Measurements from ENCODE around the gene ACSM5. TPM values are rescaled to one million over a fixed set of nuclear protein-coding genes. Genes with fewer than 3 reads are reported as not detected.

ACSM5 gene, protein sequence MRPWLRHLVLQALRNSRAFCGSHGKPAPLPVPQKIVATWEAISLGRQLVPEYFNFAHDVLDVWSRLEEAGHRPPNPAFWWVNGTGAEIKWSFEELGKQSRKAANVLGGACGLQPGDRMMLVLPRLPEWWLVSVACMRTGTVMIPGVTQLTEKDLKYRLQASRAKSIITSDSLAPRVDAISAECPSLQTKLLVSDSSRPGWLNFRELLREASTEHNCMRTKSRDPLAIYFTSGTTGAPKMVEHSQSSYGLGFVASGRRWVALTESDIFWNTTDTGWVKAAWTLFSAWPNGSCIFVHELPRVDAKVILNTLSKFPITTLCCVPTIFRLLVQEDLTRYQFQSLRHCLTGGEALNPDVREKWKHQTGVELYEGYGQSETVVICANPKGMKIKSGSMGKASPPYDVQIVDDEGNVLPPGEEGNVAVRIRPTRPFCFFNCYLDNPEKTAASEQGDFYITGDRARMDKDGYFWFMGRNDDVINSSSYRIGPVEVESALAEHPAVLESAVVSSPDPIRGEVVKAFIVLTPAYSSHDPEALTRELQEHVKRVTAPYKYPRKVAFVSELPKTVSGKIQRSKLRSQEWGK
- polyA plus RNA-seq (not detected in 3 replicates), polyA minus RNA-seq (not detected in 3 replicates)
- polyA plus RNA-seq (2011; ENCODE audit: low read depth): not detected
- not detected in 2 replicates for polyA plus RNA-seq (2011; cell fraction: cytosol; rRNA removed)
- polyA plus RNA-seq (2011; cell fraction: nucleus; rRNA removed): not detected in 2 replicates
- polyA plus RNA-seq (2012; ENCODE audit: low replicate concordance): not detected in 2 replicates
- not detected for polyA minus RNA-seq (2011; cell fraction: cytosol; rRNA and poly(A)+ RNA removed)
- not detected in 2 replicates for polyA minus RNA-seq (2011; cell fraction: nucleus; rRNA and poly(A)+ RNA removed)

DNA sequence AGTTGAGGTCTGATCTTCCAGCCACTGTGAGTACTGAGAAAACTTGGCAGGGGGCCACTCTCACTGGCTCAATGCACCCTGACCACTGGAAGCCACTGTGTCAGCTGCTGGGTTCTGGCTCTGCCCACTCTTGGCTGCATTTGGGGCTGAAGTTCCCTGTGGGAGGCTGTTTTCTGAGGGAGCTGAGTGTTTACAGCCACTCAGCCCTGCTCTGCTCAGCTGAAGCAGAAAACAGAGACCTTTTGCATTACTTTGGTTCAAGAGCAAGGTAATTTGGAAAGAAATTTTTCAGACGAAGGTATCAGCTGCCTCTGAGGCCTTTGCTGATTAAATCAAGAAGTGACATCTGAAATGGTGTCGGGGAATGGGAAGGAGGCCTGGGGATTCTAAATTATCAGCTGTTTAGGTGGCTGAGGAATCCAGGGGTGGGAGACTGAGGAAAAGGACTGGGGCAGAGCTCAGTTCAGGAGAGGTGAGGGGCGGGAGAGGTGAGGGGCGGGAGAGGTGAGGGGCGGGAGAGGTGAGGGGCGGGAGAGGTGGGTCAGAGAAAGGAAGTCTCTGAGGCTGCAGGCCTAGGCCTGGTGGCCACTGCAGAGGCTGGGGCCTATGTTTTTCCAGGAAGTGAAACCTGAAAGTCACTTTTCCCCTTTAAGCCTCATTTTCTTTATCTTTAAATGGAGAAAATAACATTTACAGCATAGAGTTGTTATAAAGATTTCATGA, at the start of gene ACSM5:
Gene ACSM5, plus strand, starts transcription at position 137 of the 723 bp plus-strand sequence. CDS start 1,951 bp downstream, outside the sequence.
- H3K36me3 ChIP-seq (ENCODE audit: control insufficient read depth in 2 of 2, extremely low read depth in 1 of 2, insufficient read depth in 2 of 2, low read length in 2 of 2): no peaks in the 10 kb centered on the region
- TF ChIP-seq, protein P1, sequence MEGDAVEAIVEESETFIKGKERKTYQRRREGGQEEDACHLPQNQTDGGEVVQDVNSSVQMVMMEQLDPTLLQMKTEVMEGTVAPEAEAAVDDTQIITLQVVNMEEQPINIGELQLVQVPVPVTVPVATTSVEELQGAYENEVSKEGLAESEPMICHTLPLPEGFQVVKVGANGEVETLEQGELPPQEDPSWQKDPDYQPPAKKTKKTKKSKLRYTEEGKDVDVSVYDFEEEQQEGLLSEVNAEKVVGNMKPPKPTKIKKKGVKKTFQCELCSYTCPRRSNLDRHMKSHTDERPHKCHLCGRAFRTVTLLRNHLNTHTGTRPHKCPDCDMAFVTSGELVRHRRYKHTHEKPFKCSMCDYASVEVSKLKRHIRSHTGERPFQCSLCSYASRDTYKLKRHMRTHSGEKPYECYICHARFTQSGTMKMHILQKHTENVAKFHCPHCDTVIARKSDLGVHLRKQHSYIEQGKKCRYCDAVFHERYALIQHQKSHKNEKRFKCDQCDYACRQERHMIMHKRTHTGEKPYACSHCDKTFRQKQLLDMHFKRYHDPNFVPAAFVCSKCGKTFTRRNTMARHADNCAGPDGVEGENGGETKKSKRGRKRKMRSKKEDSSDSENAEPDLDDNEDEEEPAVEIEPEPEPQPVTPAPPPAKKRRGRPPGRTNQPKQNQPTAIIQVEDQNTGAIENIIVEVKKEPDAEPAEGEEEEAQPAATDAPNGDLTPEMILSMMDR (optimal IDR thresholded peaks at IDR 0.05 in 1 of 3, IDR thresholded peaks at IDR 0.05 in 1 of 3, conservative IDR thresholded peaks at IDR 0.05 in 1 of 3; ENCODE audit: extremely low read depth in 1 of 3, insufficient read depth in 2 of 3, low read length in 3 of 3): no peak
- no peak for TF ChIP-seq EZH2 (IDR thresholded peaks at IDR 0.05; ENCODE audit: low read length)
- DNase-seq (ENCODE audit: low read depth, low spot score) (no peak), FAIRE-seq (no peak)
- dilution Hi-C loops (cut with MboI; ENCODE audit: extremely low pct_ligation_motif_present, low sequenced_read_pairs): no loop called here
- H2AFZ ChIP-seq (ENCODE audit: control insufficient read depth, low read length): no peak within 1 kb of the TSS
- no peaks in the 10 kb centered on the region for H3K27me3 ChIP-seq (ENCODE audit: control insufficient read depth, extremely low read depth, insufficient read depth, low read length)
- H3K79me2 ChIP-seq (ENCODE audit: control insufficient read depth, insufficient read depth, low read length): no peaks in the 10 kb centered on the region
- H3K9me1 ChIP-seq (ENCODE audit: control insufficient read depth, extremely low read depth, insufficient read depth, low read length): no peaks in the 10 kb centered on the region
- H3K27ac ChIP-seq (ENCODE audit: control insufficient read depth, insufficient read depth, low read length): no peak within 1 kb of the TSS
- H3K4me3 ChIP-seq (ENCODE audit: control insufficient read depth in 2 of 3, extremely low read depth in 1 of 3, insufficient read depth in 2 of 3, low read depth in 1 of 3, low read length in 3 of 3): no peak within 1 kb of the TSS
- H3K4me2 ChIP-seq (ENCODE audit: control insufficient read depth, extremely low read depth, insufficient read depth, low read depth, low read length): no peak within 1 kb of the TSS
- no peaks in the 10 kb centered on the region for H3K4me1 ChIP-seq (ENCODE audit: control insufficient read depth, extremely low read depth, insufficient read depth, low read length)
- H4K20me1 ChIP-seq (ENCODE audit: control insufficient read depth, extremely low read depth, insufficient read depth, low read length): no peaks in the 10 kb centered on the region
- no peak within 1 kb of the TSS for H3K9ac ChIP-seq (ENCODE audit: control insufficient read depth, extremely low read depth, insufficient read depth, low read length)
- H3K9me3 ChIP-seq (ENCODE audit: control insufficient read depth, low read depth, low read length): no peaks in the 10 kb centered on the region

DNA sequence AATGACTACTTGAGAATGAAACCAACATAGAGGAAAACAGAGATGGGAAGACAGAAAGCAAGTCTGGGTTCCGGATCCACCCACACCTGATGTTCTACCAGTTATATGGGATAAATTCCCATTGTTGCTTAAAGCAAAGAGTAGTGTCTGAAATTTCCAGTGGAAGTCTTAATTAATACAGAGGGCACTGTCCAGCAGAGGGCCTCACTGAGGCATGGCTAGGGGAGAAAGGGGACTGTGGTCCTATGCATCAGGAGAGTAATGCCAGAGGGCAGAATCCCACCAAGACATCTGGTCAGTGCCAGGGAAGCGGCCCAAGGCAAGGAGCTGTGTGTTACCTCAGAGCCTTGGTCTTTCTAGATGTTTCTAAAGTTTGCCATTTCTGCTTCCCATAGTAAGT, 49.3 kb upstream of the ACSM5 start:
- DNase-seq (ENCODE audit: low read depth, low spot score) (no peak), FAIRE-seq (no peak)
- Histone ChIP-seq H3K4me2 (ENCODE audit: control insufficient read depth, extremely low read depth, insufficient read depth, low read depth, low read length) (no peak overlapping the region), H3K4me1 (ENCODE audit: control insufficient read depth, extremely low read depth, insufficient read depth, low read length) (no peaks in the 10 kb centered on the region), H3K79me2 (ENCODE audit: control insufficient read depth, insufficient read depth, low read length) (no peaks in the 10 kb centered on the region), H3K9me3 (ENCODE audit: control insufficient read depth, low read depth, low read length) (no peaks in the 10 kb centered on the region), H4K20me1 (ENCODE audit: control insufficient read depth, extremely low read depth, insufficient read depth, low read length) (no peaks in the 10 kb centered on the region), H3K27me3 (ENCODE audit: control insufficient read depth, extremely low read depth, insufficient read depth, low read length) (no peaks in the 10 kb centered on the region), H3K36me3 (ENCODE audit: control insufficient read depth in 2 of 2, extremely low read depth in 1 of 2, insufficient read depth in 2 of 2, low read length in 2 of 2) (no peaks in the 10 kb centered on the region), H3K9me1 (ENCODE audit: control insufficient read depth, extremely low read depth, insufficient read depth, low read length) (no peaks in the 10 kb centered on the region), H3K27ac (ENCODE audit: control insufficient read depth, insufficient read depth, low read length) (no peak overlapping the region), H3K4me3 (ENCODE audit: control insufficient read depth in 2 of 3, extremely low read depth in 1 of 3, insufficient read depth in 2 of 3, low read depth in 1 of 3, low read length in 3 of 3) (no peak overlapping the region), H3K9ac (ENCODE audit: control insufficient read depth, extremely low read depth, insufficient read depth, low read length) (no peak overlapping the region), H2AFZ (ENCODE audit: control insufficient read depth, low read length) (no peak overlapping the region)
- no peak for TF ChIP-seq EZH2 (IDR thresholded peaks at IDR 0.05; ENCODE audit: low read length)
- TF ChIP-seq, protein P1 (optimal IDR thresholded peaks at IDR 0.05 in 1 of 3, IDR thresholded peaks at IDR 0.05 in 1 of 3, conservative IDR thresholded peaks at IDR 0.05 in 1 of 3; ENCODE audit: extremely low read depth in 1 of 3, insufficient read depth in 2 of 3, low read length in 3 of 3): no peak
- dilution Hi-C loops (cut with MboI; ENCODE audit: extremely low pct_ligation_motif_present, low sequenced_read_pairs): no loop called here

All from keratinocyte (primary cell).